HepG2 (cell line): Measurements from ENCODE around the gene KLF16. TPM values are rescaled to one million over a fixed set of nuclear protein-coding genes. Genes with fewer than 3 reads are reported as not detected.

Source experiments
- ATF1 ChIP-seq: IDR thresholded peaks from 2 replicates; pipeline ENCODE4 v1.6.1; 2016; ENCODE audit warnings: mild to moderate bottlenecking, control low read depth
- DZIP1 ChIP-seq: sonication (generic); formaldehyde crosslinking; IDR thresholded peaks from 2 replicates; pipeline ENCODE4 v1.5.0; 2020; ENCODE audit warnings: mild to moderate bottlenecking, missing genetic modification reagents
- GFI1 ChIP-seq: sonication (generic); formaldehyde crosslinking; IDR thresholded peaks from 2 replicates; pipeline ENCODE4 v1.5.0; 2020; ENCODE audit warnings: missing genetic modification reagents, mild to moderate bottlenecking, borderline replicate concordance
- HOXA3 ChIP-seq: sonication (generic); formaldehyde crosslinking; IDR thresholded peaks from 2 replicates; pipeline ENCODE4 v1.5.0; 2020; ENCODE audit warnings: missing genetic modification reagents
- KLF16 ChIP-seq, 2 experiments: sonication (generic) in 1 of 2; formaldehyde crosslinking in 1 of 2; IDR thresholded peaks; 2 replicates each; pipeline versions ENCODE4 v1.6.1 to v1.8.0; 2016 to 2023; ENCODE audit warnings: missing genetic modification reagents in 2 of 2, missing compliant biosample characterization in 1 of 2
- MAFK ChIP-seq, 2 experiments: IDR thresholded peaks in 1 of 2; conservative IDR thresholded peaks in 1 of 2; 2 replicates each; pipeline ENCODE4 v1.6.1; 2011; ENCODE audit warnings: improper control_type of control experiment in 2 of 2, low read length in 2 of 2
- PRDM15 ChIP-seq: sonication (generic); formaldehyde crosslinking; IDR thresholded peaks from 2 replicates; pipeline ENCODE4 v1.4.0; 2020; ENCODE audit warnings: missing genetic modification reagents
- REST ChIP-seq, 2 experiments: IDR thresholded peaks; 2 replicates each; pipeline ENCODE4 v1.6.1; 2011 to 2012; ENCODE audit warnings: low read length in 2 of 2, borderline replicate concordance in 1 of 2, low read depth in 1 of 2, mild to moderate bottlenecking in 1 of 2, moderate library complexity in 1 of 2
- SAFB2 ChIP-seq: sonication (generic); formaldehyde crosslinking; IDR thresholded peaks from 2 replicates; pipeline ENCODE4 v1.5.1; 2020; ENCODE audit warnings: missing genetic modification reagents, low read depth, mild to moderate bottlenecking, borderline replicate concordance
- SNAPC4 ChIP-seq: sonication (generic); formaldehyde crosslinking; IDR thresholded peaks from 2 replicates; pipeline ENCODE4 v1.4.0; 2020; ENCODE audit warnings: mild to moderate bottlenecking, missing genetic modification reagents
- SRY ChIP-seq: sonication (generic); formaldehyde crosslinking; IDR thresholded peaks from 2 replicates; pipeline ENCODE4 v1.8.0; 2022; ENCODE audit warnings: mild to moderate bottlenecking, missing genetic modification reagents
- ZNF367 ChIP-seq: sonication (generic); formaldehyde crosslinking; IDR thresholded peaks from 2 replicates; pipeline ENCODE4 v1.4.0; 2020; ENCODE audit warnings: missing genetic modification reagents, borderline replicate concordance
- ZZZ3 ChIP-seq: sonication (generic); formaldehyde crosslinking; IDR thresholded peaks from 2 replicates; pipeline ENCODE4 v1.4.0; 2020; ENCODE audit warnings: missing genetic modification reagents, mild to moderate bottlenecking, borderline replicate concordance
- polyA plus RNA-seq, 8 experiments: library from polyadenylated mRNA; depleted of rRNA in 3 of 8; stranded (reverse) in 7 of 8; unstranded in 1 of 8; fragments of >200 nt; fragmentation: Illumina TruSeq in 4 of 8; extraction: Trizol in 4 of 8; gene quantifications; 2 replicates each; pipeline versions ENCODE4 v1.2.1 to v1.2.3, GENCODE V29; 2011 to 2016; ENCODE audit warnings: low read depth in 4 of 8, missing spikeins in 1 of 8, mixed read lengths in 1 of 8; ENCODE audit not compliant: insufficient read depth in 1 of 8
- total RNA-seq, 5 experiments: library from RNA; depleted of rRNA; stranded (reverse); fragments of >200 nt; fragmentation: Illumina TruSeq; extraction: Trizol; gene quantifications; 2 replicates each; pipeline ENCODE4 v1.2.3, GENCODE V29; 2016; ENCODE audit warnings: low read depth in 1 of 5

KLF16 gene
- total and polyA plus RNA-seq, 2 of the 13 experiments (the other 11 are each of a cell fraction or from before 2014, with no cell fraction given) = 3.5 to 6.7 TPM

GRCh38 chr19:1871140-1871597 is 7.8 kb upstream of the KLF16 start (continued):
- TF ChIP-seq SNAPC4 (CRISPR knock-in tag) (0 out of 2 replicates have a peak, but pooled peaks have one; percentile 46), ZNF367 (CRISPR knock-in tag) (no peak), MAFK (conservative IDR thresholded peaks at IDR 0.05 in 1 of 2, IDR thresholded peaks at IDR 0.05 in 1 of 2; ENCODE audit: low read length in 2 of 2) (no peak), SAFB2 (CRISPR knock-in tag) (peak; percentile 41; the same call in 1 of the 2 replicates), ATF1 (CRISPR knock-in tag) (0 out of 2 replicates have a peak, but pooled peaks have one; percentile 38), KLF16 (CRISPR knock-in tag; IDR thresholded peaks at IDR 0.05) (peak in 1 of 2 experiments; percentile 70; a peak in 1 of 4 replicates), ZZZ3 (CRISPR knock-in tag) (0 out of 2 replicates have a peak, but pooled peaks have one; percentile 56), DZIP1 (no peak), HOXA3 (peak; percentile 84), SRY (CRISPR knock-in tag) (no peak), REST (IDR thresholded peaks at IDR 0.05; ENCODE audit: borderline replicate concordance in 1 of 2, low read depth in 1 of 2, low read length in 2 of 2) (0 out of 4 replicates have a peak, but pooled peaks of 1 of the 2 experiments have one; percentile 7), GFI1 (peak; percentile 86), PRDM15 (CRISPR knock-in tag) (peak; percentile 75; the same call in 1 of the 2 replicates)
